Body of pancreas (tissue), 4 donors: Measurements from ENCODE around the gene PITPNC1. TPM values are rescaled to one million over a fixed set of nuclear protein-coding genes. Genes with fewer than 3 reads are reported as not detected.

Experiments used
- ATAC-seq: fragments of 150-250 bp; one replicate; pipeline ENCODE4 v1.9.1; 2016
- DNase-seq, 4 donors: peaks; one replicate each; pipeline ENCODE4 v3.0.0-alpha.2; 2019
- H3K27ac ChIP-seq, 4 donors: fragments of 200-600 bp; sonication (generic); 1 replicate in 3 of 4; 2 replicates in 1 of 4; pipeline versions ENCODE4 v1.5.1 to v1.6.1; 2016 to 2019; ENCODE audit warnings: mild to moderate bottlenecking in 1 of 4, mixed read lengths in 1 of 4, moderate library complexity in 1 of 4
- H3K27me3 ChIP-seq, 2 donors: fragments of 200-600 bp; sonication (generic); one replicate each; pipeline ENCODE4 v1.6.0; 2016; ENCODE audit warnings: mild to moderate bottlenecking in 1 of 2
- H3K36me3 ChIP-seq, 2 donors: fragments of 200-600 bp; sonication (generic); replicated peaks in 1 of 2; 2 replicates each; pipeline ENCODE4 v1.5.1; 2016; ENCODE audit warnings: low read depth in 2 of 2; ENCODE audit not compliant: insufficient read depth in 1 of 2
- H3K4me1 ChIP-seq: fragments of 200-600 bp; sonication (generic); one replicate; pipeline ENCODE4 v1.6.0; 2016
- H3K4me3 ChIP-seq, 2 donors: fragments of 200-600 bp; sonication (generic); 1 replicate in 1 of 2; 2 replicates in 1 of 2; pipeline ENCODE4 v1.5.1; 2016 to 2019
- H3K9me3 ChIP-seq, 3 donors: fragments of 200-600 bp; sonication (generic); 1 replicate in 2 of 3; 2 replicates in 1 of 3; pipeline ENCODE4 v1.5.1; 2016
- CTCF ChIP-seq, 7 experiments: fragments of 450-650 bp in 4 of 7; fragments of 200-600 bp in 3 of 7; sonication (generic) in 3 of 7; IDR thresholded peaks; one replicate each; pipeline ENCODE4 v1.5.1; 2016 to 2019; ENCODE audit warnings: antibody characterized with exemption in 7 of 7
- POLR2A ChIP-seq, 3 donors: fragments of 450-650 bp; IDR thresholded peaks; one replicate each; pipeline ENCODE4 v1.6.1; 2016; ENCODE audit warnings: antibody characterized with exemption in 3 of 3, mild to moderate bottlenecking in 2 of 3
- WGBS, 2 donors: methylation state at CpG; one replicate each; pipeline ENCODE4 v1.1.5; 2017; 5-methylcytosine and 5-hydroxymethylcytosine counted together
- intact Hi-C: fragments of 100-400 bp; cut with DNase I; formaldehyde crosslinking; loops from one replicate; pipeline ENCODE4 v1.15.1; 2023
- total RNA-seq, 2 donors: library from RNA; depleted of rRNA; stranded (reverse); fragments of >200 nt; gene quantifications; one replicate each; pipeline ENCODE4 v1.1.0, GENCODE V29; 2016

Gene PITPNC1
- total RNA-seq, 2 donors from 2014 or later: 11.9 to 17.5 TPM

- no peaks in the 10 kb centered on the region for H3K27me3 ChIP-seq
- intact Hi-C loops: no loop called here
- WGBS, 2 donors: 84 to 92% methylated on average over 2 of the region's 2 CpGs
- ATAC-seq (no peak), DNase-seq (no peak)
- H3K9me3 ChIP-seq: no peaks in the 10 kb centered on the region
- H3K27ac ChIP-seq: no peak overlapping the region
- TF ChIP-seq CTCF (IDR thresholded peaks at IDR 0.05): no peak
- TF ChIP-seq POLR2A (IDR thresholded peaks at IDR 0.05): no peak
- H3K36me3 ChIP-seq: no peaks in the 10 kb centered on the region
- peaks cover 16% of the 10 kb centered on the region for H3K4me1 ChIP-seq
- no peak overlapping the region for H3K4me3 ChIP-seq
Measured at GRCh38 chr17:67565068-67565467, 188.0 kb downstream of the PITPNC1 start.

GRCh38 chr17:67566656-67567055 is 189.6 kb downstream of the PITPNC1 start:
- ATAC-seq (no peak), DNase-seq (no peak)
- peaks cover 18% of the 10 kb centered on the region for H3K4me1 ChIP-seq
- H3K27me3 ChIP-seq: no peaks in the 10 kb centered on the region
- no peak overlapping the region for H3K4me3 ChIP-seq
- no peaks in the 10 kb centered on the region for H3K9me3 ChIP-seq
- intact Hi-C loops: no loop called here
- TF ChIP-seq CTCF (IDR thresholded peaks at IDR 0.05) (no peak), POLR2A (IDR thresholded peaks at IDR 0.05) (no peak)
- no peak overlapping the region for H3K27ac ChIP-seq
- no peaks in the 10 kb centered on the region for H3K36me3 ChIP-seq
- 83 to 84% methylated on average over 3 of the region's 3 CpGs for WGBS, 2 donors

GRCh38 chr17:67569015-67569451 is 192.0 kb downstream of the PITPNC1 start:
- 49 to 50% methylated on average over 5 of the region's 5 CpGs for WGBS, 2 donors
- H3K27ac ChIP-seq: no peak overlapping the region
- H3K9me3 ChIP-seq: no peaks in the 10 kb centered on the region
- intact Hi-C loops: no loop called here
- ATAC-seq (peak; percentile 45), DNase-seq (no peak)
- no peak overlapping the region for H3K4me3 ChIP-seq
- H3K4me1 ChIP-seq: peaks cover 18% of the 10 kb centered on the region
- H3K27me3 ChIP-seq: no peaks in the 10 kb centered on the region
- no peaks in the 10 kb centered on the region for H3K36me3 ChIP-seq
- no peak for TF ChIP-seq CTCF (IDR thresholded peaks at IDR 0.05)
- no peak for TF ChIP-seq POLR2A (IDR thresholded peaks at IDR 0.05)

- Histone ChIP-seq H3K27me3 (no peaks in the 10 kb centered on the region), H3K36me3 (no peaks in the 10 kb centered on the region), H3K9me3 (no peaks in the 10 kb centered on the region), H3K4me1 (peaks cover 18% of the 10 kb centered on the region), H3K27ac (no peak overlapping the region), H3K4me3 (no peak overlapping the region)
- ATAC-seq (no peak), DNase-seq (no peak)
- 83 to 94% methylated on average over 6 of the region's 6 CpGs for WGBS, 2 donors
- TF ChIP-seq CTCF (IDR thresholded peaks at IDR 0.05): no peak
- no peak for TF ChIP-seq POLR2A (IDR thresholded peaks at IDR 0.05)
- intact Hi-C loops: no loop called here
Measured at GRCh38 chr17:67569873-67570272, 192.8 kb downstream of the PITPNC1 start.

GRCh38 chr17:67570797-67571196 is 193.7 kb downstream of the PITPNC1 start:
- H3K4me3 ChIP-seq: no peak overlapping the region
- no peaks in the 10 kb centered on the region for H3K9me3 ChIP-seq
- H3K27ac ChIP-seq: no peak overlapping the region
- intact Hi-C loops: no loop called here
- ATAC-seq (no peak), DNase-seq (no peak)
- no peaks in the 10 kb centered on the region for H3K27me3 ChIP-seq
- H3K4me1 ChIP-seq: peaks cover 18% of the 10 kb centered on the region
- WGBS, 2 donors: 88 to 89% methylated on average over 1 of the region's 1 CpG
- H3K36me3 ChIP-seq: no peaks in the 10 kb centered on the region
- TF ChIP-seq POLR2A (IDR thresholded peaks at IDR 0.05): no peak
- no peak for TF ChIP-seq CTCF (IDR thresholded peaks at IDR 0.05)
